ENCODE results near the gene SGMS1.

DNA sequence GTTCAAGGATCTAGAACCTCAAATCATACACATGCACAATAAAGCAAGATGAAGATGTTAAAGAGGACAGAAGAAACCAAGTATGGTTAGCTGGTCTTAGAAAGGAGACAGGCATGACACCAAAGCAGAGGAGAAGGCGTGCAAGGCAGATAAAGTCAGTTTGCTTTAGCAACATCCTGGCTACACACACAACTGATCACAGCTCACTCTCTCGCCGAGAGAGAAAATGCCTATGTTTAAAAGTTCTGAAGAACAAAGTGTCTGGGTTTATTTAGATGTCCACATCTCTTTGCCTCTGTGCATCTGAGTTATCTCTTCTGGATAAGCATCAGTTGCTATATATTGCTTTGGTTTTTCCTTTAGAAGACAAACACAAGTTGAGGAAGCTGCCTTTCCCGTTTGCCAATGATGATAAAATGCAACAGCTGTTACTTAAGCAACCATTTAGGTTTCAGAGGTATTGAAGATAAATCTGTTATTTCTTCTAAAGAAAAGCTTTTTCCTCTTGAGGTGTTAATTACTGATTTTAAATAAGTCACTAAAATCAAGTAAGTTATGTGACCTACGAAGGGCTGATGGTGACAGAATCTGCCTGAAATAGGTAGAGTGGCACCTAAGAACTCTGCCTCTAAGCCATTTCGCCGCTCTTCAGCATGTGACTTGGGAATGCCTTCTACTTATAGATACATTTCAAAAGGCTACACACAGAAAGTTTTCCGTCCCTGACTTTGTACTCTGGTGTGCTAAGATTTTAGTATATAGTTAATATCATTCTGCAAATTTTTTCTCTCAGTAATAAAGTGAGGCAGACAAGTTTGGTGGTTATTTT, 226.2 kb downstream of the SGMS1 start:
- TF ChIP-seq POLR2AphosphoS5 (IDR thresholded peaks at IDR 0.05) (no peak), CTCF (IDR thresholded peaks at IDR 0.05; ENCODE audit: poor library complexity, severe bottlenecking) (no peak)

Data from neural cell (in vitro differentiated cells).